ENCODE results near the gene KCNK4.

KCNK4 gene

GRCh38 chr11:64253043-64253442 lies 38.1 kb upstream of the KCNK4 start:
- no peak for DNase-seq (ENCODE audit: low read depth in 2 of 3, low spot score in 1 of 3)

GRCh38 chr11:64253481-64253880 lies 37.6 kb upstream of the KCNK4 start:
- DNase-seq (ENCODE audit: low read depth in 2 of 3, low spot score in 1 of 3): no peak

GRCh38 chr11:64254326-64254725 lies 36.8 kb upstream of the KCNK4 start:
- no peak for DNase-seq (ENCODE audit: low read depth in 2 of 3, low spot score in 1 of 3)

- DNase-seq (ENCODE audit: low read depth in 2 of 3, low spot score in 1 of 3): no peak
Measured at GRCh38 chr11:64255135-64256128, 35.7 kb upstream of the KCNK4 start.

GRCh38 chr11:64256300-64256699 lies 34.8 kb upstream of the KCNK4 start:
- DNase-seq (ENCODE audit: low read depth in 2 of 3, low spot score in 1 of 3): no peak

GRCh38 chr11:64258356-64258755 lies 32.7 kb upstream of the KCNK4 start:
- no peak for DNase-seq (ENCODE audit: low read depth in 2 of 3, low spot score in 1 of 3)

GRCh38 chr11:64258946-64259532 lies 32.1 kb upstream of the KCNK4 start:
- DNase-seq (ENCODE audit: low read depth in 2 of 3, low spot score in 1 of 3): no peak

- no peak for DNase-seq (ENCODE audit: low read depth in 2 of 3, low spot score in 1 of 3)
Measured at GRCh38 chr11:64259533-64260067, 31.5 kb upstream of the KCNK4 start.

GRCh38 chr11:64260147-64260708 lies 30.9 kb upstream of the KCNK4 start:
- DNase-seq (ENCODE audit: low read depth in 2 of 3, low spot score in 1 of 3): no peak

- DNase-seq (ENCODE audit: low read depth in 2 of 3, low spot score in 1 of 3): no peak
Measured at GRCh38 chr11:64261556-64262080, 29.5 kb upstream of the KCNK4 start.

- DNase-seq (ENCODE audit: low read depth in 2 of 3, low spot score in 1 of 3): no peak
Measured at GRCh38 chr11:64262271-64263002, 28.7 kb upstream of the KCNK4 start.

GRCh38 chr11:64263021-64263946 lies 27.8 kb upstream of the KCNK4 start:
- no peak for DNase-seq (ENCODE audit: low read depth in 2 of 3, low spot score in 1 of 3)

GRCh38 chr11:64263947-64264317 lies 27.2 kb upstream of the KCNK4 start:
- DNase-seq (ENCODE audit: low read depth in 2 of 3, low spot score in 1 of 3): no peak

- no peak for DNase-seq (ENCODE audit: low read depth in 2 of 3, low spot score in 1 of 3)
Measured at GRCh38 chr11:64264371-64264852, 26.7 kb upstream of the KCNK4 start.

GRCh38 chr11:64265176-64266160 lies 25.6 kb upstream of the KCNK4 start:
- DNase-seq (ENCODE audit: low read depth in 2 of 3, low spot score in 1 of 3): no peak

- DNase-seq (ENCODE audit: low read depth in 2 of 3, low spot score in 1 of 3): no peak
Measured at GRCh38 chr11:64266339-64266738, 24.8 kb upstream of the KCNK4 start.

GRCh38 chr11:64267207-64267945 lies 23.7 kb upstream of the KCNK4 start:
- no peak for DNase-seq (ENCODE audit: low read depth in 2 of 3, low spot score in 1 of 3)

All from stimulated activated CD4-positive, alpha-beta T cell treated with anti-CD3 and anti-CD28 coated beads, Interleukin-12 subunit alpha, Interleukin-12 subunit beta, amount 100 ng/mL, for 48 hours (primary cell).